HepG2 (cell line): Measurements from ENCODE around the gene PEMT. TPM values are rescaled to one million over a fixed set of nuclear protein-coding genes. Genes with fewer than 3 reads are reported as not detected.

ENCODE experiments used
- ATF7 ChIP-seq, 2 experiments: fragments of 450-650 bp in 1 of 2; sonication (generic) in 1 of 2; formaldehyde crosslinking in 1 of 2; IDR thresholded peaks; 2 replicates each; pipeline versions ENCODE4 v1.4.0 to v1.6.1; 2016 to 2020; ENCODE audit warnings: antibody characterized with exemption in 1 of 2, mild to moderate bottlenecking in 1 of 2, missing genetic modification reagents in 1 of 2
- PAWR ChIP-seq: sonication (generic); formaldehyde crosslinking; IDR thresholded peaks from 2 replicates; pipeline ENCODE4 v1.4.0; 2020; ENCODE audit warnings: missing genetic modification reagents, mild to moderate bottlenecking, borderline replicate concordance
- polyA plus RNA-seq, 8 experiments: library from polyadenylated mRNA; depleted of rRNA in 3 of 8; stranded (reverse) in 7 of 8; unstranded in 1 of 8; fragments of >200 nt; fragmentation: Illumina TruSeq in 4 of 8; extraction: Trizol in 4 of 8; gene quantifications; 2 replicates each; pipeline versions ENCODE4 v1.2.1 to v1.2.3, GENCODE V29; 2011 to 2016; ENCODE audit warnings: low read depth in 4 of 8, missing spikeins in 1 of 8, mixed read lengths in 1 of 8; ENCODE audit not compliant: insufficient read depth in 1 of 8
- total RNA-seq, 5 experiments: library from RNA; depleted of rRNA; stranded (reverse); fragments of >200 nt; fragmentation: Illumina TruSeq; extraction: Trizol; gene quantifications; 2 replicates each; pipeline ENCODE4 v1.2.3, GENCODE V29; 2016; ENCODE audit warnings: low read depth in 1 of 5
- TF ChIP-seq, protein P1 (sequence below): sonication (generic); formaldehyde crosslinking; IDR thresholded peaks from 2 replicates; pipeline ENCODE4 v1.8.0; 2022; ENCODE audit warnings: missing genetic modification reagents, mild to moderate bottlenecking, moderate library complexity, borderline replicate concordance
- TF ChIP-seq, protein P2 (sequence below): sonication (generic); formaldehyde crosslinking; IDR thresholded peaks from 2 replicates; pipeline ENCODE4 v1.4.0; 2020; ENCODE audit warnings: mild to moderate bottlenecking, missing genetic modification reagents, borderline replicate concordance
- TF ChIP-seq, protein P3 (sequence below): sonication (generic); formaldehyde crosslinking; IDR thresholded peaks from 2 replicates; pipeline ENCODE4 v1.4.0; 2020; ENCODE audit warnings: missing genetic modification reagents
- TF ChIP-seq, protein P4 (sequence below): sonication (generic); formaldehyde crosslinking; IDR thresholded peaks from 2 replicates; pipeline ENCODE4 v1.4.0; 2020; ENCODE audit warnings: missing genetic modification reagents, borderline replicate concordance
- TF ChIP-seq, protein P5 (sequence below): sonication (generic); formaldehyde crosslinking; IDR thresholded peaks from 2 replicates; pipeline ENCODE4 v1.5.1; 2020; ENCODE audit warnings: mild to moderate bottlenecking, missing genetic modification reagents, moderate library complexity
- TF ChIP-seq, protein P6 (sequence below): sonication (generic); formaldehyde crosslinking; IDR thresholded peaks from 2 replicates; pipeline ENCODE4 v1.4.0; 2020; ENCODE audit warnings: mild to moderate bottlenecking, missing genetic modification reagents
- TF ChIP-seq, protein P7 (sequence below): sonication (generic); formaldehyde crosslinking; IDR thresholded peaks from 2 replicates; pipeline ENCODE4 v1.4.0; 2020; ENCODE audit warnings: missing genetic modification reagents, borderline replicate concordance
- TF ChIP-seq, protein P8 (sequence below): sonication (generic); formaldehyde crosslinking; IDR thresholded peaks from 2 replicates; pipeline ENCODE4 v1.4.0; 2020; ENCODE audit warnings: missing genetic modification reagents

Gene PEMT
- total and polyA plus RNA-seq, 2 of the 13 experiments (the other 11 are each of a cell fraction or from before 2014, with no cell fraction given): 31.7 to 43.6 TPM

DNA sequence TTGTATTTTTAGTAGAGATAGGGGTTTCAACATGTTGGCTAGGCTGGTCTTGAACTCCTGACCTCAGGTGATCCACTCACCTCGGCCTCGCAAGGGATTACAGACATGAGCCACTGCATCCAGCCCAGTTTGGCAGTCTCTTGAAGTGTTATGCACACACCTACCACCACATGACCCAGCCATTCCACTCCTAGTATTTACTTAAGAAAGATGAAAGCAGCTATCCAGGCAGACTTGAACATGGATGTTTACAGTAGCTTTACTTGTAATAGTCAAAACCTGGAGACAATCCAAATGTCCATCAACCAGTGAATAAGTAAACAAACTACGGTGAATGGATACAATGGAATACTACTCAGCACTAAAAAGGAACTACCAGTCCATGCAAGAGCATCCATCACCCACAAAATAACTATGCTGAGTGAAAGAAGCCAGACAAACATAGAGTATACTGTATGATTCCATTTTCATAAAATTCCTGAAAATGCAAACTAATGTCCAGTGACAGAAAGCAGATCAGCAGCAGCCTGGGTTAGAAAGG lies 57.5 kb downstream of the PEMT start (continued):
- TF ChIP-seq, protein P1, sequence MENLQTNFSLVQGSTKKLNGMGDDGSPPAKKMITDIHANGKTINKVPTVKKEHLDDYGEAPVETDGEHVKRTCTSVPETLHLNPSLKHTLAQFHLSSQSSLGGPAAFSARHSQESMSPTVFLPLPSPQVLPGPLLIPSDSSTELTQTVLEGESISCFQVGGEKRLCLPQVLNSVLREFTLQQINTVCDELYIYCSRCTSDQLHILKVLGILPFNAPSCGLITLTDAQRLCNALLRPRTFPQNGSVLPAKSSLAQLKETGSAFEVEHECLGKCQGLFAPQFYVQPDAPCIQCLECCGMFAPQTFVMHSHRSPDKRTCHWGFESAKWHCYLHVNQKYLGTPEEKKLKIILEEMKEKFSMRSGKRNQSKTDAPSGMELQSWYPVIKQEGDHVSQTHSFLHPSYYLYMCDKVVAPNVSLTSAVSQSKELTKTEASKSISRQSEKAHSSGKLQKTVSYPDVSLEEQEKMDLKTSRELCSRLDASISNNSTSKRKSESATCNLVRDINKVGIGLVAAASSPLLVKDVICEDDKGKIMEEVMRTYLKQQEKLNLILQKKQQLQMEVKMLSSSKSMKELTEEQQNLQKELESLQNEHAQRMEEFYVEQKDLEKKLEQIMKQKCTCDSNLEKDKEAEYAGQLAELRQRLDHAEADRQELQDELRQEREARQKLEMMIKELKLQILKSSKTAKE (CRISPR knock-in tag): peak; percentile 100
- TF ChIP-seq, protein P2, sequence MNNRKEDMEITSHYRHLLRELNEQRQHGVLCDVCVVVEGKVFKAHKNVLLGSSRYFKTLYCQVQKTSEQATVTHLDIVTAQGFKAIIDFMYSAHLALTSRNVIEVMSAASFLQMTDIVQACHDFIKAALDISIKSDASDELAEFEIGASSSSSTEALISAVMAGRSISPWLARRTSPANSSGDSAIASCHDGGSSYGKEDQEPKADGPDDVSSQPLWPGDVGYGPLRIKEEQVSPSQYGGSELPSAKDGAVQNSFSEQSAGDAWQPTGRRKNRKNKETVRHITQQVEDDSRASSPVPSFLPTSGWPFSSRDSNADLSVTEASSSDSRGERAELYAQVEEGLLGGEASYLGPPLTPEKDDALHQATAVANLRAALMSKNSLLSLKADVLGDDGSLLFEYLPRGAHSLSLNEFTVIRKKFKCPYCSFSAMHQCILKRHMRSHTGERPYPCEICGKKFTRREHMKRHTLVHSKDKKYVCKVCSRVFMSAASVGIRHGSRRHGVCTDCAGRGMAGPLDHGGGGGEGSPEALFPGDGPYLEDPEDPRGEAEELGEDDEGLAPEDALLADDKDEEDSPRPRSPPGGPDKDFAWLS: no peak
- TF ChIP-seq, protein P3, sequence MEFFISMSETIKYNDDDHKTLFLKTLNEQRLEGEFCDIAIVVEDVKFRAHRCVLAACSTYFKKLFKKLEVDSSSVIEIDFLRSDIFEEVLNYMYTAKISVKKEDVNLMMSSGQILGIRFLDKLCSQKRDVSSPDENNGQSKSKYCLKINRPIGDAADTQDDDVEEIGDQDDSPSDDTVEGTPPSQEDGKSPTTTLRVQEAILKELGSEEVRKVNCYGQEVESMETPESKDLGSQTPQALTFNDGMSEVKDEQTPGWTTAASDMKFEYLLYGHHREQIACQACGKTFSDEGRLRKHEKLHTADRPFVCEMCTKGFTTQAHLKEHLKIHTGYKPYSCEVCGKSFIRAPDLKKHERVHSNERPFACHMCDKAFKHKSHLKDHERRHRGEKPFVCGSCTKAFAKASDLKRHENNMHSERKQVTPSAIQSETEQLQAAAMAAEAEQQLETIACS (CRISPR knock-in tag): no peak
- TF ChIP-seq, protein P4, sequence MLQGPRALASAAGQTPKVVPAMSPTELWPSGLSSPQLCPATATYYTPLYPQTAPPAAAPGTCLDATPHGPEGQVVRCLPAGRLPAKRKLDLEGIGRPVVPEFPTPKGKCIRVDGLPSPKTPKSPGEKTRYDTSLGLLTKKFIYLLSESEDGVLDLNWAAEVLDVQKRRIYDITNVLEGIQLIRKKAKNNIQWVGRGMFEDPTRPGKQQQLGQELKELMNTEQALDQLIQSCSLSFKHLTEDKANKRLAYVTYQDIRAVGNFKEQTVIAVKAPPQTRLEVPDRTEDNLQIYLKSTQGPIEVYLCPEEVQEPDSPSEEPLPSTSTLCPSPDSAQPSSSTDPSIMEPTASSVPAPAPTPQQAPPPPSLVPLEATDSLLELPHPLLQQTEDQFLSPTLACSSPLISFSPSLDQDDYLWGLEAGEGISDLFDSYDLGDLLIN (CRISPR knock-in tag): no peak
- TF ChIP-seq ATF7 (IDR thresholded peaks at IDR 0.05) (no peak; the same call in 1 of the 2 replicates), ATF7 (CRISPR knock-in tag; IDR thresholded peaks at IDR 0.05) (peak; percentile 45; the same call in 1 of the 2 replicates), PAWR (CRISPR knock-in tag) (no peak)
- TF ChIP-seq, protein P5, sequence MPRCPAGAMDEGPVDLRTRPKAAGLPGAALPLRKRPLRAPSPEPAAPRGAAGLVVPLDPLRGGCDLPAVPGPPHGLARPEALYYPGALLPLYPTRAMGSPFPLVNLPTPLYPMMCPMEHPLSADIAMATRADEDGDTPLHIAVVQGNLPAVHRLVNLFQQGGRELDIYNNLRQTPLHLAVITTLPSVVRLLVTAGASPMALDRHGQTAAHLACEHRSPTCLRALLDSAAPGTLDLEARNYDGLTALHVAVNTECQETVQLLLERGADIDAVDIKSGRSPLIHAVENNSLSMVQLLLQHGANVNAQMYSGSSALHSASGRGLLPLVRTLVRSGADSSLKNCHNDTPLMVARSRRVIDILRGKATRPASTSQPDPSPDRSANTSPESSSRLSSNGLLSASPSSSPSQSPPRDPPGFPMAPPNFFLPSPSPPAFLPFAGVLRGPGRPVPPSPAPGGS (CRISPR knock-in tag): no peak; the same call in 1 of the 2 replicates
- TF ChIP-seq, protein P6, sequence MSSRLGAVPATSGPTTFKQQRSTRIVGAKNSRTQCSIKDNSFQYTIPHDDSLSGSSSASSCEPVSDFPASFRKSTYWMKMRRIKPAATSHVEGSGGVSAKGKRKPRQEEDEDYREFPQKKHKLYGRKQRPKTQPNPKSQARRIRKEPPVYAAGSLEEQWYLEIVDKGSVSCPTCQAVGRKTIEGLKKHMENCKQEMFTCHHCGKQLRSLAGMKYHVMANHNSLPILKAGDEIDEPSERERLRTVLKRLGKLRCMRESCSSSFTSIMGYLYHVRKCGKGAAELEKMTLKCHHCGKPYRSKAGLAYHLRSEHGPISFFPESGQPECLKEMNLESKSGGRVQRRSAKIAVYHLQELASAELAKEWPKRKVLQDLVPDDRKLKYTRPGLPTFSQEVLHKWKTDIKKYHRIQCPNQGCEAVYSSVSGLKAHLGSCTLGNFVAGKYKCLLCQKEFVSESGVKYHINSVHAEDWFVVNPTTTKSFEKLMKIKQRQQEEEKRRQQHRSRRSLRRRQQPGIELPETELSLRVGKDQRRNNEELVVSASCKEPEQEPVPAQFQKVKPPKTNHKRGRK (CRISPR knock-in tag): no peak
- TF ChIP-seq, protein P7, sequence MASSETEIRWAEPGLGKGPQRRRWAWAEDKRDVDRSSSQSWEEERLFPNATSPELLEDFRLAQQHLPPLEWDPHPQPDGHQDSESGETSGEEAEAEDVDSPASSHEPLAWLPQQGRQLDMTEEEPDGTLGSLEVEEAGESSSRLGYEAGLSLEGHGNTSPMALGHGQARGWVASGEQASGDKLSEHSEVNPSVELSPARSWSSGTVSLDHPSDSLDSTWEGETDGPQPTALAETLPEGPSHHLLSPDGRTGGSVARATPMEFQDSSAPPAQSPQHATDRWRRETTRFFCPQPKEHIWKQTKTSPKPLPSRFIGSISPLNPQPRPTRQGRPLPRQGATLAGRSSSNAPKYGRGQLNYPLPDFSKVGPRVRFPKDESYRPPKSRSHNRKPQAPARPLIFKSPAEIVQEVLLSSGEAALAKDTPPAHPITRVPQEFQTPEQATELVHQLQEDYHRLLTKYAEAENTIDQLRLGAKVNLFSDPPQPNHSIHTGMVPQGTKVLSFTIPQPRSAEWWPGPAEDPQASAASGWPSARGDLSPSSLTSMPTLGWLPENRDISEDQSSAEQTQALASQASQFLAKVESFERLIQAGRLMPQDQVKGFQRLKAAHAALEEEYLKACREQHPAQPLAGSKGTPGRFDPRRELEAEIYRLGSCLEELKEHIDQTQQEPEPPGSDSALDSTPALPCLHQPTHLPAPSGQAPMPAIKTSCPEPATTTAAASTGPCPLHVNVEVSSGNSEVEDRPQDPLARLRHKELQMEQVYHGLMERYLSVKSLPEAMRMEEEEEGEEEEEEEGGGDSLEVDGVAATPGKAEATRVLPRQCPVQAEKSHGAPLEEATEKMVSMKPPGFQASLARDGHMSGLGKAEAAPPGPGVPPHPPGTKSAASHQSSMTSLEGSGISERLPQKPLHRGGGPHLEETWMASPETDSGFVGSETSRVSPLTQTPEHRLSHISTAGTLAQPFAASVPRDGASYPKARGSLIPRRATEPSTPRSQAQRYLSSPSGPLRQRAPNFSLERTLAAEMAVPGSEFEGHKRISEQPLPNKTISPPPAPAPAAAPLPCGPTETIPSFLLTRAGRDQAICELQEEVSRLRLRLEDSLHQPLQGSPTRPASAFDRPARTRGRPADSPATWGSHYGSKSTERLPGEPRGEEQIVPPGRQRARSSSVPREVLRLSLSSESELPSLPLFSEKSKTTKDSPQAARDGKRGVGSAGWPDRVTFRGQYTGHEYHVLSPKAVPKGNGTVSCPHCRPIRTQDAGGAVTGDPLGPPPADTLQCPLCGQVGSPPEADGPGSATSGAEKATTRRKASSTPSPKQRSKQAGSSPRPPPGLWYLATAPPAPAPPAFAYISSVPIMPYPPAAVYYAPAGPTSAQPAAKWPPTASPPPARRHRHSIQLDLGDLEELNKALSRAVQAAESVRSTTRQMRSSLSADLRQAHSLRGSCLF (CRISPR knock-in tag): no peak
- TF ChIP-seq, protein P8, sequence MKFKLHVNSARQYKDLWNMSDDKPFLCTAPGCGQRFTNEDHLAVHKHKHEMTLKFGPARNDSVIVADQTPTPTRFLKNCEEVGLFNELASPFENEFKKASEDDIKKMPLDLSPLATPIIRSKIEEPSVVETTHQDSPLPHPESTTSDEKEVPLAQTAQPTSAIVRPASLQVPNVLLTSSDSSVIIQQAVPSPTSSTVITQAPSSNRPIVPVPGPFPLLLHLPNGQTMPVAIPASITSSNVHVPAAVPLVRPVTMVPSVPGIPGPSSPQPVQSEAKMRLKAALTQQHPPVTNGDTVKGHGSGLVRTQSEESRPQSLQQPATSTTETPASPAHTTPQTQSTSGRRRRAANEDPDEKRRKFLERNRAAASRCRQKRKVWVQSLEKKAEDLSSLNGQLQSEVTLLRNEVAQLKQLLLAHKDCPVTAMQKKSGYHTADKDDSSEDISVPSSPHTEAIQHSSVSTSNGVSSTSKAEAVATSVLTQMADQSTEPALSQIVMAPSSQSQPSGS: peak; percentile 89
